NCI-H2081 (cell line): ENCODE results near the gene ARPC5.

Experiments used
- DNase-seq, 2 experiments: peaks; one replicate each; lab custom pipeline; 2025; lab: John Stamatoyannopoulos, UW

The ARPC5 gene

DNA sequence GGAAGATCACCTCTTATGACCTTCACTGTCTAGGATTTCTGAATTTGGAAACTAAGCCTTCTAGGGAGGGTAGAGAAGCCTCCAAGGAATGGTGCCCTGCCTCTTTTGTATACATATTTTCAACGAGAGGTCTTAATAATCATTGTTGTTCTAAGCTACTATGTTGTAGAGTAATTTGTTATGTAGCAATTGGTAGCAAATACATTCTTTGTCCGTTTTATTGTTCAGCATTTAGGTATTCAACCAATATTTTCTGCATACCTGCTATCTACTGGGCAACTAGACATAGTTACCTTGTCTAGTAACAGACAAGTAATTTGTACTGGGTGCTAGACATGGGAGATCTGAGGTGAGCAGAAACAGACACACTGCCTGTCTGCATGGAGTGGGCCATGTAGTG lies 24.6 kb downstream of the ARPC5 start:
- no peak for DNase-seq

DNA sequence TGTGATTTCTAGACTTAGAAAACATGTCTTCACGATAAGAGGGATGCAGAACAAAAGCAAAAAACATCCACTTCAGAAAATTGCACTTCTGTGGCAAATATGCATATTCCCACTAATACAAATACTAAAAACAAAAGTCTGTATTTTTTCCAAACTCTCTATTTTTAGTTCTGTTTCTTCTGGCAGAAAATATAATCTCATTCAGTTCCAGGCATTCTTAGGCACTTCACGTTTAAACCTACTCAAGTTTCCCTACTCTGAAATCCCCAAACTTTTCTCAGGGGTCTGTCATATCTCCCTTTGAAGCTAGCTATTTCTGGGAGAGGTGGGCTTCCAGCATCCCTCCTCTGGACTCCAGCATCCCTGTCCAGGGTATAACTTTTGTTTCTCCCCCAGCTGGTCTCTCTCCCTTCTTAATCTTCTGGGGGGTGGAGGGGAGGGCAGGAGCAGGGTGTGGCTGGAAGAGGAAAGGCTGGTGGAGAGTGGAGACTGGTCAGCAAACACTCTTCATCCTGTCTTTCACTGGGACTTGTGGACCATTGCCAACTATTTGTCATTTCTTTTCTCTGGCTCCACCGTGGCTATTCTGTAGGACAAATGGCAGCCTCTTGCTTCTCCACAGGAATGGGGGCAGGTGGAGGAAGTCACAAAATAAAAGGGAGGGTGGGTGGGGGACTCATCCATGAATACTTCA lies 25.7 kb downstream of the ARPC5 start:
- DNase-seq, result peak; percentile 42 to 53

DNA sequence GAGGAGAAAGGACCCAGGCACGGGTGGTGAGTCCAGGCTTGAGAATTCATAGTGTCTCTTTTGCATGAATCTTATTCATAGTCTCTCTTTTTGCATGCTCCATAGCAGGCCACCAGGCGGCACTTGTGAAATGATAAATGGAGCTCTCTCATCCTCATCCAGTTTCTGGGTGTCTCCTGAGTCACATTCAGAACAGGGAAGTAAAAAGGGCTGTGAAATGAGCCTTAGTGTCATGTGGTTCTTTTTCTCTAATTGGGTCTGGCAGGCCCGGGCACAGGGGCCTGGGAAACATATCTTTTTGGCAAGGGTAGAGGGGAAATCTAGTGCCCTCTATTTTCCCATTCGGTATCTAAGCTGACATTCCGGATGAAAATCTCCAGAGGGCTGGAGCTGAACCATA lies 26.3 kb downstream of the ARPC5 start:
- peak in 1 of 2 experiments; percentile 19 for DNase-seq

DNA sequence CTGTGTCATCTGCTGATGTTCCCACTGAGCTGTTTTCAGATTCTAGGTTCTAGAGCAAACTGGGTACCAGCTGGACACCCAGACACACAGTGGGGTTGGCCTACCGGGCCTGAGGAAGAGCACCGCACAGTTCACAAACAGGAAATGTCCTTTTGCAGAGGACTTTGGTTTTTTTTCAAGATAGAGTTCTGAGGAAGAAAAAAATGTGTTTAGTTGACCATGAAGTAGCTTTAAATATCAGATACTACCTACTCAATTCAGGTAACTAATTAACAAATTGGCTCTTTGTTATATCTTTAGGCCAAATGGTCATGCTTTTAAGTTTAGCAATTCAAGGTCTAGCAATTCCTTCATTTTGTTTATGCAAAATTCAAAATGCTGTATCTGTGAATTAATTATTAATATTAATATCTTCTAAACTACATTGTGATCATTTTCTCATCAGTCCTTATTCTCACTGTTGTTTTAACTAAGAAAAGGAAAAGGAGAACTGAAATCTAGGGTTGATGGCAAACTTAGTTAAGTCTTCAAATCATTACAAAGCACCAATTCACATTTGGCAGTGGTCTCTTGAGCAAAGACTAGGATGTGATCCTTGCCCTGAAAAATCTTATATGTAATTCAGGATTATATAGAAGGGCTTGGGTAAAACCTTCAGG lies 28.1 kb downstream of the ARPC5 start:
- DNase-seq, result no peak

DNA sequence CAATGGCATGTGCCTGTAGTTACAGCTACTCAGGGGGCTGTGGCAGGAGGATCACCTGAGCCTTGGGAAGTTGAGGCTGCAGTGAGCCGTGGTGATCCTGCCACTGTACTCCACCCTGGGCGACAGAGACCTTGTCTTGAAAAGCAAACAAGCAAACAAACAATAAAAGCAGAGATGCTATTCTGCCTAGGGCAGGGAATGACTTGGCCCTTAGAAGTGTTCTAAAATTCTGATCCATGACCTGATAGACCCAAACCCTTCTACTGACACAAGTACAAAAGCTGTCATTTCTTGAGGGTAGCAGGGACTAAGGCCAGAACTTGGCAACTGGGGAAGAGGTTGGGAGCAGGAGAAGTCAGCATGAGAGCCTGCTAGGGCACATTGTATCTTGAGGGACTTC lies 29.7 kb downstream of the ARPC5 start:
- no peak for DNase-seq

- no peak for DNase-seq
Observed at GRCh38 chr1:183604815-183605214, 30.8 kb downstream of the ARPC5 start.

DNA sequence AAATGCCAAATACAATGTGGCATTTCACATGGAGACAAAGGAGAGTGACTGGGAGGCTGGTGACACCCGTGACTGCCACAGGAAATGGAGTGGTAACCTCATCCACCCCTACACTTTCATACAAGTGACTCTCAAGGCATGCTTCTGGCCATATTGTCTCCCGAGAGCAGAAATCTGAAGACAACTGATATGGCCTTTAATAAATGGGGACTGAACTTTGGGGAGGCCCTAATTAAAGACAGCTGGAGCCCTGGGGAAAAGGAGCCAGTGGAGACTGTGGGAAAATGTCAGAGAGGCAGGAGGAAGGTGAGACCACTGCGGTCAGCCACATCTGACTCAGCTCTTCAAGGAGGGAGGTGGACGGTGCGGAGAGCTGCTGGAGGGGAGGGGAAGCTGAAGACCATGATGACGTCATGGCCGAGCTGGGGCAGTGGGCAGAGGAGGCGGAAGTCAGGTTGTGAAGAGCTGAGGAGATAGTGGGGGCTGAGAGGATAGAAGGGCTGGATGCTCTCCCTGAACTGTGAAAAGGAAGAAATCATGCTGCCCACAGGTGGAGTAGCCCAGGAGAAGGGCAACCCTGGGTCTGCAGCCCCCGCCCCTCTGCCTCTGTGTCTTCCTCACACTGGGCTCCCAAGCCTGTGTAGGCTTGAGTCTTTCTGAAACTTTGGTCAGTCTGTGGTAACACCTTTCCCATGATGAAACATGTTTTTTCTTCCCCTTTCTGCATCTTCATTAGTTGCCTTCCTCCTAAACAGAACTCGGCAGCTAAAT lies 31.4 kb downstream of the ARPC5 start:
- DNase-seq, result no peak

DNA sequence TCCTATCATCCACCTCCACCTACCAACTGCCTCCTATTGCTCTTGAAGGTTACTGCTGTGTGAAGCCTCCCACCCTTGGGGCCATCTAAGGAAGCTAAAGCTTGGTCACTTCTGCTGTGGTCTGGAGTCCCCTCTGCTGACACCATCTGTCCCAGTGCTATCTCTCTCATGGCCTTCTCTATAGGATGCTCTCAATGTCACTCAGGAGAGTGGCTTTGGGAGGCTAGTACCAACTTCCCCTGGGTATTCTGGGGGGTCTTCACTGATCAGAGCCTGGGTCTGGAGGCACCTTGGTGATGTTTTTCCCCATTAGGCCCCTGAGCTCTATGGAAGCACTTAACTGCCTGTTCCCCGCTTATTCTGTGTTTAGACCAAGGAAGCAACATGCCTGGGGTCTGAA lies 33.1 kb downstream of the ARPC5 start:
- no peak for DNase-seq

- DNase-seq, result no peak
Observed at GRCh38 chr1:183600634-183601033, 34.9 kb downstream of the ARPC5 start.

DNA sequence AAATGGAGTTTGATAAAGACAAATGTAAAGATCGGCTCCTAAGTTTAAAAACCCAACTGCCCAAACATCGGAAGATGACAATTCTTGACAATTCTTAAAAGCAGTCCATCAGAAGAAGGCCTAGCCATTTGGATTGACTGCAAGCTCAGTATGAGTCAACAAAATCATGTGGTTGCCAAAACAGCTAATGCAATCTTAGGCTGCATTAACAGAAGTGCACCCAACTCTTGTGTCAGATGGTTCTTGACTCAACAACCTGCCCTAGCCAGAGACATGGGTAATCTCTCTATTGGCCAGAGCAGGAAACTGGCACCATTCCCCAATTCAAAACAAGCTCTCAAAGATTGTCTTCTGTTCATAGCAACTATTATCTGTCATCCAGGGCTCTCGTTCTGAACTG lies 35.4 kb downstream of the ARPC5 start:
- DNase-seq, result no peak

GRCh38 chr1:183598386-183598785 lies 37.2 kb downstream of the ARPC5 start:
- DNase-seq, result no peak

DNA sequence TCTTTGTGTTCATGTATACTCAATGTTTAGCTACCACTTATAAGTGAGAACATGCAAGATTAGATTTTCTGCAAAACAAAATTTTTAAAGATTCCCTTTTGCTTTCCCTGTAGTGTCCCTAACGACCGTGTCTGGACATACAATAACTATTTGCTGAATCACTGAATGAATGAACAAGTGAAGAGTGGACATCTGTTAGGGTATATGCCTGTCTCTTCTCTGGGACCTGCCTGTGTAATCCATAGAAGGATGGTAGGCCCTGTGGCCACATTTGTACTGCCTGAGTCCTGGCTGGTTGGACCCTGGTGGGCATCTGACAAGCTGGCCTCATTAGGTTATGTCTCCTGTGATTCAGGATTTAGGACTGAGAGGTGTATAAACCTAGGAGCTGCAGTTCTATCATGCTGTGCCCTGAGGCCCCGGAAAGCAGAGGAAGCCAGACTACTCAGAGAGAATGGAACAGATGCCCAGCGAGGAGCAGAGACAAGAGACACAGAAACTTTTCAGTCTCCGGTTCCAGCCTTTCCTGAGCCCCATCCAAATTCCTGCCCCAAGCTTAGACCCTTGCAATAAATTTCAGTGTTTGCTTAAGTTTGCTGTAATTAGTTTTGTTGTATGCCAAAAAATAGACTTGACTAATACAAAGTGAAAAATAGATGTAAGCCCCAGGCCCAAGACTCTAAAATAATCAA lies 37.8 kb downstream of the ARPC5 start:
- DNase-seq, result no peak

DNA sequence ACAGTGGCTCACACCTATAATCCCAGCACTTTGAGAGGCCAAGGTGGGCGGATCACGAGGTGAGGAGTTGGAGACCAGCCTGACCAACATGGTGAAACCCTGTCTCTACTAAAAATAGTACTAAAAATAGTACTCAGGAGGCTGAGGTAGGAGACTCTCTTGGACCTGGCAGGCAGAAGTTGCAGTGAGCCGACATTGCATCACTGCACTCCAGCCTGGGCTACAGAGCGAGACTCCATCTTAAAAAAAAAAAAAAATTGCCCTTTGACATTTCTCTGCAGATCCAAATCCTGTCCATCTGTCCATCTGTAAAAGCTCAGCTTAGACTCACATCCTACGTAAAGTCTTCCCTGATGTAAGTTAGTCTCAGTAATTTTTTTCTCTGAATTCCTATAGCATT lies 39.1 kb downstream of the ARPC5 start:
- DNase-seq, result no peak

GRCh38 chr1:183595537-183595936 lies 40.0 kb downstream of the ARPC5 start:
- no peak for DNase-seq

DNA sequence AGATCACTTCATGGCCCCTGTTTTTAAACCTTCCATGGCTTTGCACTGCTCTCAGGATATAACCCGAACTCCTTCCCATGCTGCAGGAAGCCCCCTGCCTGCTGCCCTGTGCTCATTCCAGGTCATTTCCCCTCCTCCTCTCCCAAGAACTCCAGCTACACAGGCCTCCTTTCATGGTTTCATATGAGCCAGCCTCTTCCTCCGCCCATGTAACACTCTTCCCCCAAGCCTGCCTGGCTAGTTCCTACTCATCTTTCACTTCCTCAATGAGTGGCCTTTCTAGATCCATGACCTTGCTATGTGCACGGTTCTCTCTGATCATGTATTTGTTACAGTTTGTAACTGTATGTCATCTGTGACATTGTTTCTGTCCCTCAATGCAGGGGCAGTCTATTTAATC lies 42.2 kb downstream of the ARPC5 start:
- DNase-seq, result no peak

DNA sequence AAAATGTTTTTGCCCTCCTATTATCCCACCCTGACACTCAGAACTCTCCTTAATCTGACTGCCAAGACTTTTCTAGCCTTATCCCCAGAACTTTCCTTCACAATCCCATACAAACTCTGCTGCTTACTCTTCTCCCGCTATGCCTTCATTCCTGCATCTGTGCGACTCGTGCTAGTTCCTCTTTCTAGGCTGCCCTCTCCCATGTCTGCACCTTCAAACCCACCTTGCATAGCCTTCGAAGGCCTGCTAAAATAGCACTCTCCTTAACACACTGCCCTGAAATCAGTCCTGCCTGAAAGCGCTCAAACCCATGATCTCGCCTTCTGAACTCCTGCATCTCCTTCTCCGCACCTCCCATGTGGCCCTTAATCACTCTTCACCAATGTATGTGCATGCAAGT lies 42.9 kb downstream of the ARPC5 start:
- no peak for DNase-seq

DNA sequence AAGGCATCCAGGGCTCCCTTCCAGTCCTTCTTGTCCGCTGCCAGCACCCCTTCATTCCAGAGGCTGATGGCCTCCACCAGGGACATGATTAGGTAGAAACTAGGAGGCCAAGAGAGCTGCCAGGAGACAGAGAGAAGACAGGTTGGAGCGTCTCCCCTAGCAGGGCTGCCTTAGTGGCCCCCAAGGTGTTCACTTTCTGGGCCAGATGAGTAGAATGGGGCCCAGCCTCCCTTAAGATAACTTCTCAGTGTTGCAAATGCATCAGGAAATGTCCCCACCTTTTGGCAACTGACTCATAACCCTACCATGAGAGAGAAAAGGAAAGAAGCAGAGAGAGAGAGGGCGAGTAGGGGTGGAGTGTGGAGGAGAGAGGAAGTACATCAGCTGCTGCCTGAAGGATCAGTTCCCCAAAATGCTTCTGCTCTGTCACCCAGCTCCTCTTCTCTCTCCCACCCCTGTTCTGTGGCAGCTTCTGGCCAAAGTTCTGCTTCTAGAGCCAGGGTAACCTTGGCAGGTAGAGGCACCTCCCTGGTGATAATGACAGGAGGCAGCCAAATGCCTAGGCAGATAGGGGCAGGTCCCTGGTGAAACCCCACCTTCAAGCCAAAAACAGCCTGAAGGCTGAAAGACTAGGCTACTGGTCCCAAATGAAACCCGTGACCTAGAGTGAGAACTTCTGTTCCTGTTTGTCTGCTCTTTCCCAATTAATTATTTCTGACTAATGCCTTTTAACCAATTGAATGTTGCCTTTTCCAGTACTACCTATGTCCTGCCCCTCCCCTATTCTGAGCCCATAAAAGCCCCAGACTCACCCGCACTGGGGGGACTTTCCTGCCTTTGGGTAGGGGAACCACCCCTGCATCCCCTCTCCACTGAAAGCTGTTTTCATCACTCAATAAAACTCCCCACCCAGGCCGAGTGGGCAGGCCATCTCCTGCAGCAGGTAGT lies 45.1 kb downstream of the ARPC5 start, which contains the start of gene NCF2:
NCF2 (minus strand) TSS at position 216 of the 948 bp plus-strand sequence; CDS start at position 86, 130 bp downstream.
- DNase-seq, result no peak

DNA sequence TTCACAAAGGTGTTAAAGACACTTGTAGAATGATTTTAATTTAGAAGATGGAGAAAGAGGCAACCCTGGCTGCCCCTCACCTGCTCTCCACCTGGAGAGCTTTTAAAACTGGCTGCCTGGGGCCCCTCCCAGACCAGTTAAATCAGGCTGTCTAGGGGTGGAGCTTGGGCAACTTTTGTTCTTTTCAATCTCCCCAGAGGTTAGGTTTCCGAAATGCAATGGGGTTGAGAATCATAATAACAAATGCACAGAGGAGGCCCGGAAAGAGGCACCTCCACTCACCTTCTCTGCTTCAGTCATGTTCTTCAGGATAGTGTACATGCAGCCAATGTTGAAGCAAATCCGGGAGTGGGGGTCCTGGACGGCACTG lies 45.7 kb downstream of the ARPC5 start:
- DNase-seq, result no peak

DNA sequence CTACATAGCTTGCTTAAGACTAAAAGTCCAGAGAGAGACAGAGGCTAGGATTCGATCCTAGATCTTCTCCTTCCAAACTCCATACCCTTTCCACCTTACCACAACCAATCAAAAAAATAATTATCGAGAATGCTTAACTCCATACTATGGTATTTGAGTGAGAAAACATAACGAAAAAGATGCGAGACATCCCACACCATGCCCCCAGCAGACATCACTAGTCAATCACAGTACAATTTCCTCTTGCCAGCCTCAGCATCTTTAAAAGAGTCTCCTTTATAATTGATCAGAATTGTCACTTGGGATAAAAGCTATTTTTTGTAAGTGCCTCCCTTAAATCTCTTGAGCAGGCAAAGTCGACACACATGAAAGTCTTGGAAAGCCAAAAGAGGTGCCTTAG lies 46.2 kb downstream of the ARPC5 start:
- DNase-seq, result no peak

- DNase-seq, result no peak
Observed at GRCh38 chr1:183588827-183589226, 46.8 kb downstream of the ARPC5 start.

- no peak for DNase-seq
Observed at GRCh38 chr1:183586926-183587325, 48.7 kb downstream of the ARPC5 start.
